K562 (cell line): ENCODE measurements around the gene ZNF8. TPM values are rescaled to one million over a fixed set of nuclear protein-coding genes. Genes with fewer than 3 reads are reported as not detected.

Experiments used
- AFF4 ChIP-seq: sonication (generic); formaldehyde crosslinking; IDR thresholded peaks from 2 replicates; pipeline ENCODE4 v1.8.0; 2023; ENCODE audit warnings: mild to moderate bottlenecking, missing genetic modification reagents
- CBFA2T2 ChIP-seq: fragments of 450-650 bp; conservative IDR thresholded peaks from 2 replicates; pipeline ENCODE4 v1.6.1; 2017; ENCODE audit warnings: mild to moderate bottlenecking
- FOXJ2 ChIP-seq: fragments of 200-800 bp; sonication (Bioruptor generic); IDR thresholded peaks from 2 replicates; pipeline ENCODE4 v1.6.1; 2016; ENCODE audit warnings: missing genetic modification characterization, missing compliant biosample characterization
- HBP1 ChIP-seq: fragments of 450-650 bp; formaldehyde crosslinking; IDR thresholded peaks from 2 replicates; pipeline ENCODE4 v1.4.0; 2022; ENCODE audit warnings: missing genetic modification characterization
- RBM22 ChIP-seq: fragments of 200-400 bp; formaldehyde crosslinking; IDR thresholded peaks from 2 replicates; pipeline ENCODE4 v1.6.1; 2018; ENCODE audit warnings: low read length, low read depth; ENCODE audit not compliant: poor library complexity, severe bottlenecking
- ZNF175 ChIP-seq: fragments of 200-800 bp; sonication (Bioruptor generic); IDR thresholded peaks from 2 replicates; pipeline ENCODE4 v1.6.1; 2016; ENCODE audit warnings: low read depth, mild to moderate bottlenecking, missing genetic modification characterization, missing compliant biosample characterization
- ZNF217 ChIP-seq: sonication (generic); formaldehyde crosslinking; IDR thresholded peaks from 2 replicates; pipeline ENCODE4 v1.8.0; 2022; ENCODE audit warnings: mild to moderate bottlenecking, missing genetic modification reagents
- ZNF347 ChIP-seq: fragments of 450-650 bp; formaldehyde crosslinking; IDR thresholded peaks from 2 replicates; pipeline ENCODE4 v1.4.0; 2020; ENCODE audit warnings: low read depth, mild to moderate bottlenecking, moderate library complexity
- ZNF75A ChIP-seq: fragments of 450-650 bp; formaldehyde crosslinking; IDR thresholded peaks from 2 replicates; pipeline ENCODE4 v1.4.0; 2020; ENCODE audit warnings: mild to moderate bottlenecking
- polyA plus RNA-seq, 8 experiments: library from polyadenylated mRNA; depleted of rRNA in 4 of 8; stranded (reverse) in 5 of 8; unstranded in 3 of 8; fragments of >200 nt; fragmentation: Nextera tagmentation in 2 of 8; fragmentation: Illumina TruSeq in 1 of 8; extraction: Ambion mirVana in 2 of 8; extraction: Trizol in 1 of 8; gene quantifications; 2 replicates each; pipeline versions ENCODE4 v1.2.1 to v1.2.3, GENCODE V29; 2011 to 2014; ENCODE audit warnings: inconsistent platforms in 1 of 8, missing spikeins in 1 of 8
- total RNA-seq, 7 experiments: library from RNA; depleted of rRNA in 6 of 7; stranded (reverse); fragments of >200 nt in 6 of 7; fragmentation: Illumina TruSeq in 2 of 7; extraction: Trizol in 2 of 7; gene quantifications; 2 replicates each; pipeline versions ENCODE4 v1.2.1 to v1.2.3, GENCODE V29; 2011 to 2021; ENCODE audit warnings: low replicate concordance in 1 of 7
- TF ChIP-seq, protein P1 (sequence below), 2 experiments: IDR thresholded peaks; 2 replicates each; pipeline ENCODE4 v1.6.1; 2012; ENCODE audit warnings: improper control_type of control experiment in 2 of 2, low read depth in 2 of 2, low read length in 2 of 2, borderline replicate concordance in 1 of 2

The ZNF8 gene
- total and polyA plus RNA-seq, 9 of the 15 experiments (the other 6 are each of a cell fraction or from before 2014, with no cell fraction given) = 0.71 to 7.7 (median 4.7) TPM

DNA sequence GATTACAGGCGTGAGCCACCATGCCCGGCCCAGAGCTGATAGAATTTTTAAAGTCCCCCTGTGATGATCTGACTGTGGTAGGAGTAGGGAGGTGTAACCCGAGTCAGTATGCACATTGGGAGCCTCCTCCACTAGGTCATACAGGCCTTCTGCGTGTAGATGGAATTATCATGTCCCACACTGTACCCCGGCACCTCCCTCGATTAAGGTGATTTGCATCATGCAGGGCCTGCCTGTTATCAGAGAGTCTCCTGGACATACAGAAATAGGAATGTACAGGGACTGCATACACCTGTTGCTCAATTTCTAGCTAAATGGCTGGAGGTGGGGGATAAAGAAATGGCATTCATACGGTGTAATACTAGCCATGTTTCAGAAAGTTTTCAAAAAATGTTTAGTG lies 25.5 kb downstream of the ZNF8 start (continued):
- TF ChIP-seq AFF4 (no peak), ZNF75A (CRISPR knock-in tag) (no peak), ZNF175 (CRISPR knock-in tag) (no peak), FOXJ2 (no peak), HBP1 (CRISPR knock-in tag) (no peak), ZNF217 (CRISPR knock-in tag) (no peak), ZNF347 (no peak), RBM22 (no peak), CBFA2T2 (no peak; the same call in 1 of the 2 replicates)
- TF ChIP-seq, protein P1, sequence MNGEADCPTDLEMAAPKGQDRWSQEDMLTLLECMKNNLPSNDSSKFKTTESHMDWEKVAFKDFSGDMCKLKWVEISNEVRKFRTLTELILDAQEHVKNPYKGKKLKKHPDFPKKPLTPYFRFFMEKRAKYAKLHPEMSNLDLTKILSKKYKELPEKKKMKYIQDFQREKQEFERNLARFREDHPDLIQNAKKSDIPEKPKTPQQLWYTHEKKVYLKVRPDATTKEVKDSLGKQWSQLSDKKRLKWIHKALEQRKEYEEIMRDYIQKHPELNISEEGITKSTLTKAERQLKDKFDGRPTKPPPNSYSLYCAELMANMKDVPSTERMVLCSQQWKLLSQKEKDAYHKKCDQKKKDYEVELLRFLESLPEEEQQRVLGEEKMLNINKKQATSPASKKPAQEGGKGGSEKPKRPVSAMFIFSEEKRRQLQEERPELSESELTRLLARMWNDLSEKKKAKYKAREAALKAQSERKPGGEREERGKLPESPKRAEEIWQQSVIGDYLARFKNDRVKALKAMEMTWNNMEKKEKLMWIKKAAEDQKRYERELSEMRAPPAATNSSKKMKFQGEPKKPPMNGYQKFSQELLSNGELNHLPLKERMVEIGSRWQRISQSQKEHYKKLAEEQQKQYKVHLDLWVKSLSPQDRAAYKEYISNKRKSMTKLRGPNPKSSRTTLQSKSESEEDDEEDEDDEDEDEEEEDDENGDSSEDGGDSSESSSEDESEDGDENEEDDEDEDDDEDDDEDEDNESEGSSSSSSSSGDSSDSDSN (IDR thresholded peaks at IDR 0.05; ENCODE audit: borderline replicate concordance in 1 of 2, low read depth in 2 of 2, low read length in 2 of 2) = no peak
- TF ChIP-seq, all 486 proteins: peak for 15
